ENCODE results near the gene DDX39B. TPM values are rescaled to one million over a fixed set of nuclear protein-coding genes. Genes with fewer than 3 reads are reported as not detected.
"Not testable (repeated sequence)": the region's sequence is repeated elsewhere in the genome, so short reads cannot be mapped to it uniquely, and the experiment has no call there.

DDX39B gene
- total RNA-seq, 1 experiment from 2014 or later, result 673 TPM

DNA sequence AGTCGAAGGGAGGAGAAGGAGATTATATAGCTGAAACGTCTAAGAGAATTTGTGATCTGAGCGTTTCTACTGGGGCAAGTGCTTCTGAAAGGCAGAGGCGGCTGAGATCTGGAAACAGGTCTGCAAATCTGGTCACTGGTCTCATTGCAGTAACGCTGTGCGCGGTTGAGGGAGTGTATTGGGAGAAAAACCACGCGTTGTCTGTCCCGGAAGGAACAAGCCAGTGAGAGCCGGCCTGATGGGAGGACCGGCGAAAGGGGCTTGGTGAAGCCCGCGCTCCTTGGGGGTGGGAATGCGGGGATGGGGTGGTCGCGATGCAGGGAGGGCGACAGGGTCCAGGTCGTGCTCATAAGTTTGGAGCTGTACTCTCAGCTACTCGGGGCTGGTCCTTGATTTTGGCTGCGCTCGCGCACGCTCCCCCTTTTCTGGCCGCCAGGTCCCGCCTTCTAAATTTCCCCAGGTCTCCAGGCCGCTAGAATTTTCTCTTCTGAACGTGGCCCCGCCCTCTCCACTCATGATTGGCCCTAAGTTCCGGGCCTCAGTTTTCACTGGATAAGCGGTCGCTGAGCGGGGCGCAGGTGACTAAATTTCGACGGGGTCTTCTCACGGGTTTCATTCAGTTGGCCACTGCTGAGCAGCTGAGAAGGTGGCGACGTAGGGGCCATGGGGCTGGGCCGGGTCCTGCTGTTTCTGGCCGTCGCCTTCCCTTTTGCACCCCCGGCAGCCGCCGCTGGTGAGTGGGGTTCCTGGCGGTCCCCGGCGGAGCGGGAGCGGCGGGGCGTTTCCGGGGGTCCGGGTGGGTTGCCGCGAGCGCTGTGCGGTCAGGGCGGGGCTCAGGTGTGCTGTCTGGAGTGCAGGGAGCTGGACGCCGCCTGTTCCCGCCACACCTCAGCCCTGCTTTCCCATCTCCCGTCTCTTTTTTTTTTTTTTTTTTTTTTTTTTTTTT, 44.0 kb downstream of the DDX39B start, which contains the start of gene MICB:
TSS of gene MICB (plus strand) at position 615 of the 946 bp plus-strand sequence. CDS start at position 664, 49 bp downstream.
- no peaks in the 10 kb centered on the region for H3K36me3 ChIP-seq
- H3K27me3 ChIP-seq, result no peaks in the 10 kb centered on the region
- H3K9me3 ChIP-seq (replicated peaks), result no peaks in the 10 kb centered on the region
- no peaks in the 10 kb centered on the region for H3K4me1 ChIP-seq
- H3K4me3 ChIP-seq, result no peak within 1 kb of the TSS
- no peak within 1 kb of the TSS for H3K27ac ChIP-seq
- no peak for DNase-seq

DNA sequence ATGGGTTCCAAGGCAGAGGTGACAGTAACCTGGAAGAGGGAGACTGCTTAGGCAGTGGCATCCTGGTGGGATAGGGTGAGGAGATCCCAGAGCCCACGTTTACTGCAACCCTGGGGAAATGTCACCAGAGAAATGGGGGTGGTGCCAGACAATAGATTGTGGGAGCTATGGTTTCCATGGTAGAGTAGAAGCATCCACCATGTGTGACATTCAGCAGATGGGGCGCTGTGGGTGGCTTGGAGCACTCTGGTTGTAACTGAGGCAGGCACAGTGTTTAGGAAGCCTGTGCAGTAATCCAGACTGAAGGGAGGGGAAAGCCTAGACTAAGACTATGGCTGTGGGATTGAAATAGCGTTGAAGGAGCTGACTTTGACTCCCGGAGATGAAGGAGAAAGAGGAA, 45.0 kb downstream of the DDX39B start:
- not testable (repeated sequence) for H3K36me3 ChIP-seq; H3K27ac ChIP-seq; H3K27me3 ChIP-seq; H3K9me3 ChIP-seq (replicated peaks); H3K4me1 ChIP-seq; DNase-seq; H3K4me3 ChIP-seq

- H3K27ac ChIP-seq, result no peak overlapping the region
- H3K36me3 ChIP-seq, result no peaks in the 10 kb centered on the region
- no peaks in the 10 kb centered on the region for H3K9me3 ChIP-seq (replicated peaks)
- no peaks in the 10 kb centered on the region for H3K27me3 ChIP-seq
- DNase-seq, result no peak
- H3K4me1 ChIP-seq, result no peaks in the 10 kb centered on the region
- no peak overlapping the region for H3K4me3 ChIP-seq
These were observed 46.2 kb downstream of the DDX39B start for GRCh38 chr6:31495580-31495979.

DNA sequence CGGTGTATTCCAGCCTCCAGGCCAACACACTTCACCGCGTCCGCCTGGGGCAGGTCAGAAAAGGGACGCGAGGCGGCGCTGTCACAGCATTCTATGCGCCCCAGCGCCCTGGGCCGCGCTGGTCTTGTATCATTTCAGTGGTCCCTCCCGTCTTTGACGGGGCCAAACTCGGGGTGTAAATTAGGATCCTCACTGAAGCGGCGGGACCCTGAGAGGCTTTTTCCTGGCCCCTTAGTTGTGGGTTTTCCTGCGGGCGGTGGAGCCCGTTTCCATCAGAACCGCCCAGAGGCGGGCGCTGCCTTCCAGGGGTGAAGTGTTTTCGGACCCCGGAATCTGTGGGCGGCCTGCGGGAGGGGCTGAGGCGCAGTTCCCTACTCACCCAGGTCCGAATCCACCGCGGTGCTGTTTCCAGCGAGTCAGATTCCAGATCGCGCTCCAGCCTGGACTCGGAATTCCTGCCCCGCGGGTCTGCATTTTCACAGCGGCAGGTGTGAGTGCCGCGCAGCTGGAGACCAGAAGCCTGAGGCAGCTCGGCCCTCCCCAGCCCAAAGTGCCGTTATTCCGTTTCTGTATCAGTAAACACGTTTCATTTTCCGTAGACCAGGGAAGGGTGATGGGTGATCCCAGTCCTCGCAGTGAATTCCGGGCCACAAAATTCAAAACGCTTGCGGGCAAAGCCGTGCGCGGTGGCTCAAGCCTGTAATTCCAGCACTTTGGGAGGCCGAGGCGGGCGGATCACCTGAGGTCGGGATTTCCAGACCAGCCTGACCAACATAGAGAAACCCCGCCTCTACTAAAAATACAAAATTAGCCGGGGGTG, 47.7 kb downstream of the DDX39B start:
- no peaks in the 10 kb centered on the region for H3K36me3 ChIP-seq
- H3K27me3 ChIP-seq, result no peaks in the 10 kb centered on the region
- H3K4me3 ChIP-seq, result peak overlapping the region; percentile 47
- no peak overlapping the region for H3K27ac ChIP-seq
- peak; percentile 67 to 84 for DNase-seq
- no peaks in the 10 kb centered on the region for H3K9me3 ChIP-seq (replicated peaks)
- H3K4me1 ChIP-seq, result no peaks in the 10 kb centered on the region

DNA sequence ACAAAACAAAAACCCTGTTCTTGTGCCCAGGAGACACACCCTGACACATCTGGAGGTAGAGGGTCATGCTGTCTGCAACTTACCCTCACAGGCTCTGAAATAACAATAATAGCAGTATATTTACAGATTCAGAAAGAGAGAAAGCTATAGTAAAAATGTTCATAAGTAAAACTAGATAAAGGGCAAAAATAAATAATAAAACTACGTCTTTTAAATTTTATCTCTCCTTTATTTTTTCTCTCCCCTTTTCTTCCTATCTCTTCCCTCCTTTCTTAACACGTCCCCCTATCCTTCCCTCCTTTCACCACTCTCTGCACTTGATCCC, 48.3 kb downstream of the DDX39B start:
- not testable (repeated sequence) for H3K36me3 ChIP-seq; H3K27me3 ChIP-seq; H3K4me3 ChIP-seq; H3K4me1 ChIP-seq; H3K27ac ChIP-seq; DNase-seq; H3K9me3 ChIP-seq (replicated peaks)

- no peak for DNase-seq
- Histone ChIP-seq H3K27me3 (no peaks in the 10 kb centered on the region), H3K4me3 (no peak overlapping the region), H3K4me1 (no peaks in the 10 kb centered on the region), H3K9me3 (replicated peaks) (no peaks in the 10 kb centered on the region), H3K27ac (no peak overlapping the region), H3K36me3 (no peaks in the 10 kb centered on the region)
These were observed 51.5 kb downstream of the DDX39B start for GRCh38 chr6:31490115-31490873.

DNA sequence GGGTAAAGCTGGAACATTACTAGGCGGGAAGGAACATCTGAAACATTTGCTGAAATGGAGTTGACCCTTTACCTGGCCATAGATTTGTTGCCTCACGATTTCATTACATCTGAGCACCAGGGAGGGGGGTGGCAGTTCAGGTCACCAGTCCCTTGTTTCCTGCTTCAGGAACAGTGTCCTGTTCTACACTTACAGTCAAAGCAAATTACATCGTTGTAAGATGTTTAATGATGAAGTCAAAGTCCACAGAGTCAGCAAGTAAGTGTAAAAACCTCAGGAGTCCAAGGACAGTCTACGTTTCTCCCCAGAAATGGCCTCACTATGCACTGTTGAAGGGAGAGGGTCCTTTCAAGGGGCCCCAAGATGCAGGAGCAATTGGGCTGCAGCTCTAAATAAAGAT, 52.7 kb downstream of the DDX39B start:
- DNase-seq, result no peak
- Histone ChIP-seq H3K4me1 (no peaks in the 10 kb centered on the region), H3K9me3 (replicated peaks) (no peaks in the 10 kb centered on the region), H3K27me3 (no peaks in the 10 kb centered on the region), H3K27ac (no peak overlapping the region), H3K36me3 (no peaks in the 10 kb centered on the region), H3K4me3 (no peak overlapping the region)

- not testable (repeated sequence) for H3K4me1 ChIP-seq; H3K4me3 ChIP-seq; H3K27ac ChIP-seq; H3K27me3 ChIP-seq; H3K36me3 ChIP-seq; H3K9me3 ChIP-seq (replicated peaks)
- DNase-seq, result peak in 1 of 2 experiments; percentile 20
These were observed 54.1 kb downstream of the DDX39B start for GRCh38 chr6:31487674-31488073.

- H3K4me1 ChIP-seq; H3K4me3 ChIP-seq; H3K36me3 ChIP-seq; H3K9me3 ChIP-seq (replicated peaks); H3K27me3 ChIP-seq; H3K27ac ChIP-seq; DNase-seq: not testable (repeated sequence)
These were observed 55.6 kb downstream of the DDX39B start for GRCh38 chr6:31486065-31486837.

DNA sequence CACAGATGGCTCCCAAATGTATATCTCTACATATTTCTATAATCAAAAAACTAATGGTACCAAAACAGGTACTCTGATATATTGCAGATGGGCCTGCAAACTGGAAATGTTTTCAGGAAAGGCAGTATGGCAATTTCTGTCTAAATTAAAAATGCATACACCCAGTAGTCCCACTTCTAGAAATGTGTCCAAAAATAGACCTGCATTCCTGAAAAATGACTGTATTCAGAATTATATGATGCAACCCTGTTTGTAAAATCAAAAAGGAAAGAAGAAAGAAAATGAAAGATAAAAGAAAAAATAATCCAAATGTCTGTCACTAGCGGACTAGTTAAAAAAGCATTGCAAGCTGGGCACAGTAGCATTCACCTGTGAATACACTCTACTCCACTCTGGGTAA, 56.7 kb downstream of the DDX39B start:
- Histone ChIP-seq H3K27me3 (peaks cover 4% of the 10 kb centered on the region; the same call in 1 of the 2 replicates), H3K36me3 (no peaks in the 10 kb centered on the region), H3K27ac (no peak overlapping the region), H3K4me1 (no peaks in the 10 kb centered on the region), H3K4me3 (no peak overlapping the region), H3K9me3 (replicated peaks) (no peaks in the 10 kb centered on the region)
- DNase-seq, result no peak

DNA sequence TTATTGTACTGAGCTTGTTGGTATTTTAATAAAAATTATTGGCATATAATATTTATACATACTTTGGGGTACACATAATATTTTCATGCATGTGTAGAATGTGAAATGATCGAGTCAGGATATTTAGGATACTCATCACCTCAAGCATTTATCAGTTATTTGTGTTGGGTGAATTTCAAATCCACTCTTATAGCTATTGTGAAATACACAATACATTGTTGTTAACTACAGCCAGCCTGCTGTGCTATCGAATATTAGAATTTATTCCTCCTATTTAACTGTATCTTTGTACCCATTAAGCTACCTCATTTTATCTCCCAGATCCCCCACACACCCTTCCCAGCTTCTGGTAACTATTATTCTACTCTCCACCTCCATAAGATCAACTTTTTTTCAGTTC, 58.4 kb downstream of the DDX39B start:
- DNase-seq, result no peak
- peaks cover 4% of the 10 kb centered on the region; the same call in 1 of the 2 replicates for H3K27me3 ChIP-seq
- no peak overlapping the region for H3K27ac ChIP-seq
- no peaks in the 10 kb centered on the region for H3K36me3 ChIP-seq
- no peaks in the 10 kb centered on the region for H3K9me3 ChIP-seq (replicated peaks)
- H3K4me1 ChIP-seq, result no peaks in the 10 kb centered on the region
- no peak overlapping the region for H3K4me3 ChIP-seq

DNA sequence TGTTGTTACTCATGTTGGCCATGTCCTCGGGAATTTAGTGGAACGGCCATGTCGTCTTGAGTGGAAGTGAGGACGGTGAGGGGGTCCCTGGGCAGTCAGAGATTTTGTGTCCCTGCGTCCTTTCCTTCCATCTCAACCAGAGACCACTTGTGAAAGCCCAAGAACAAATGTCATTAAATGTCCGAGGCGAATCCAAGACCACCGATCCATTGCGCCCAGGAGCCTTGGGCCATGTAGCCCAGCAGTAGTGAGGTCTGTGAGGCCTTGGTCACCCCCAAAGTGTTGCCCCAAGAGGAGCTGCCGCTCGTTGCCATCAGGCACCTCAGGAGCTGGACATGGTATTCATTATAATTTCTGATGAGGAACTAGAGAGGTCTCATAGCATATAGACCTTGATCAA, 61.2 kb downstream of the DDX39B start:
- no peak for DNase-seq
- no peaks in the 10 kb centered on the region for H3K9me3 ChIP-seq (replicated peaks)
- H3K4me1 ChIP-seq, result no peaks in the 10 kb centered on the region
- H3K36me3 ChIP-seq, result no peaks in the 10 kb centered on the region
- H3K27ac ChIP-seq, result no peak overlapping the region
- peaks cover 4% of the 10 kb centered on the region; the same call in 1 of the 2 replicates for H3K27me3 ChIP-seq
- no peak overlapping the region for H3K4me3 ChIP-seq
